HG03135 (cell line): ENCODE measurements around the gene DNM2.
A peak's percentile ranks its signal among the peaks of the same experiment; 100 is the strongest.

ENCODE experiments used
- ATAC-seq: cut with Tn5 transposase; IDR thresholded peaks from one replicate; pipeline ENCODE4 v1.9.1; 2021; ENCODE audit warnings: mild to moderate bottlenecking, moderate library complexity; ENCODE audit not compliant: unreplicated experiment

The DNM2 gene

GRCh38 chr19:10688545-10689280 is 29.2 kb upstream of the DNM2 start:
- ATAC-seq, result no peak

- ATAC-seq, result no peak
Measured at GRCh38 chr19:10690341-10690781, 27.5 kb upstream of the DNM2 start.

GRCh38 chr19:10691178-10691881 is 26.5 kb upstream of the DNM2 start:
- no peak for ATAC-seq

GRCh38 chr19:10691883-10692282 is 26.0 kb upstream of the DNM2 start:
- ATAC-seq, result no peak

- ATAC-seq, result no peak
Measured at GRCh38 chr19:10692673-10693264, 25.1 kb upstream of the DNM2 start.

- no peak for ATAC-seq
Measured at GRCh38 chr19:10694706-10695307, 23.1 kb upstream of the DNM2 start.

GRCh38 chr19:10695401-10696398 is 22.2 kb upstream of the DNM2 start:
- ATAC-seq, result peak; percentile 73

GRCh38 chr19:10699650-10700335 is 18.1 kb upstream of the DNM2 start:
- ATAC-seq, result no peak

- ATAC-seq, result peak; percentile 27
Measured at GRCh38 chr19:10701955-10702525, 15.8 kb upstream of the DNM2 start.

- no peak for ATAC-seq
Measured at GRCh38 chr19:10706990-10707389, 10.9 kb upstream of the DNM2 start.

- no peak for ATAC-seq
Measured at GRCh38 chr19:10707440-10707839, 10.4 kb upstream of the DNM2 start.

- ATAC-seq, result no peak
Measured at GRCh38 chr19:10708291-10708690, 9.6 kb upstream of the DNM2 start.

GRCh38 chr19:10712045-10712444 is 5.8 kb upstream of the DNM2 start:
- ATAC-seq, result no peak

GRCh38 chr19:10712754-10713153 is 5.1 kb upstream of the DNM2 start:
- ATAC-seq, result no peak

GRCh38 chr19:10713317-10713716 is 4.6 kb upstream of the DNM2 start:
- no peak for ATAC-seq

GRCh38 chr19:10717054-10717355 is 874 bp upstream of the DNM2 start:
- no peak for ATAC-seq

GRCh38 chr19:10718205-10719196 is 622 bp downstream of the DNM2 start:
- peak; percentile 17 for ATAC-seq

- ATAC-seq, result no peak
Measured at GRCh38 chr19:10719466-10719961, 1.6 kb downstream of the DNM2 start.
